Fibroblast of lung (primary cell): ENCODE data around the gene TRPV4. TPM values are rescaled to one million over a fixed set of nuclear protein-coding genes. Genes with fewer than 3 reads are reported as not detected.

Source experiments
- DNase-seq, 2 donors: peaks; one replicate each; pipeline versions ENCODE4 v3.0.0 to v3.0.0-alpha.2; 2010; ENCODE audit warnings: low read depth in 2 of 2
- H2AFZ ChIP-seq: 2 replicates; pipeline ENCODE4 v1.5.1; 2012; ENCODE audit warnings: low read length, control low read depth, inconsistent platforms
- H3K27ac ChIP-seq: 2 replicates; pipeline ENCODE4 v1.5.1; 2011; ENCODE audit warnings: low read length, control low read depth; ENCODE audit not compliant: insufficient read depth
- H3K27me3 ChIP-seq: 2 replicates; pipeline ENCODE4 v1.5.1; 2011; ENCODE audit warnings: mild to moderate bottlenecking, low read length; ENCODE audit not compliant: control insufficient read depth, insufficient read depth
- H3K36me3 ChIP-seq: 2 replicates; pipeline ENCODE4 v1.5.1; 2011; ENCODE audit warnings: low read length; ENCODE audit not compliant: control insufficient read depth, insufficient read depth
- H3K4me1 ChIP-seq: 2 replicates; pipeline ENCODE4 v1.5.1; 2011; ENCODE audit warnings: low read length; ENCODE audit not compliant: control insufficient read depth, insufficient read depth; ENCODE audit errors: extremely low read depth
- H3K4me2 ChIP-seq: 2 replicates; pipeline ENCODE4 v1.5.1; 2011; ENCODE audit warnings: low read length, control low read depth; ENCODE audit not compliant: insufficient read depth; ENCODE audit errors: extremely low read depth
- H3K4me3 ChIP-seq, 4 experiments: fragments of 200-600 bp in 1 of 4; sonication (generic) in 1 of 4; replicated peaks in 1 of 4; 2 replicates each; pipeline ENCODE4 v1.5.1; 2011 to 2016; ENCODE audit warnings: low read length in 4 of 4, low read depth in 3 of 4, mild to moderate bottlenecking in 3 of 4, control low read depth in 2 of 4, inconsistent platforms in 1 of 4, mixed read lengths in 1 of 4; ENCODE audit not compliant: insufficient read depth in 1 of 4; ENCODE audit errors: control extremely low read depth in 1 of 4
- H3K79me2 ChIP-seq: 2 replicates; pipeline ENCODE4 v1.5.1; 2012; ENCODE audit warnings: mild to moderate bottlenecking, low read length, inconsistent platforms; ENCODE audit not compliant: control insufficient read depth, insufficient read depth
- H3K9ac ChIP-seq: 2 replicates; pipeline ENCODE4 v1.5.1; 2011; ENCODE audit warnings: mild to moderate bottlenecking, low read length, control low read depth; ENCODE audit not compliant: insufficient read depth
- H3K9me3 ChIP-seq: 2 replicates; pipeline ENCODE4 v1.5.1; 2012; ENCODE audit warnings: low read depth, low read length; ENCODE audit not compliant: control insufficient read depth, insufficient read depth
- H4K20me1 ChIP-seq: 2 replicates; pipeline ENCODE4 v1.5.1; 2011; ENCODE audit warnings: low read length; ENCODE audit not compliant: control insufficient read depth, insufficient read depth; ENCODE audit errors: extremely low read depth
- CTCF ChIP-seq, 2 donors: IDR thresholded peaks in 1 of 2; conservative IDR thresholded peaks in 1 of 2; 1 replicate in 1 of 2; 2 replicates in 1 of 2; pipeline ENCODE4 v1.5.1; 2011 to 2012; ENCODE audit warnings: low read length in 2 of 2, control low read depth in 1 of 2, inconsistent platforms in 1 of 2, low read depth in 1 of 2, mild to moderate bottlenecking in 1 of 2
- EZH2 ChIP-seq: IDR thresholded peaks from 2 replicates; pipeline ENCODE4 v1.5.1; 2012; ENCODE audit warnings: low read length, control low read depth, mild to moderate bottlenecking; ENCODE audit errors: missing control alignments
- polyA plus RNA-seq, 2 donors: library from polyadenylated mRNA; depleted of rRNA in 1 of 2; stranded (reverse) in 1 of 2; unstranded in 1 of 2; fragments of >200 nt; gene quantifications; 2 replicates each; pipeline ENCODE4 v1.2.1, GENCODE V29; 2011 to 2012; ENCODE audit warnings: missing spikeins in 1 of 2
- total RNA-seq: library from RNA; depleted of rRNA; stranded (reverse); fragments of >200 nt; gene quantifications from 2 replicates; pipeline ENCODE4 v1.2.1, GENCODE V29; 2014

The TRPV4 gene
- total and polyA plus RNA-seq, 2 donors (not counting 1 experiment from before 2014, with no cell fraction given) = 0.66 to 0.83 TPM

GRCh38 chr12:109744986-109745942 lies 87.9 kb downstream of the TRPV4 start:
- no peak overlapping the region for H3K9ac ChIP-seq
- no peaks in the 10 kb centered on the region for H3K79me2 ChIP-seq
- H3K36me3 ChIP-seq = no peaks in the 10 kb centered on the region
- H3K27ac ChIP-seq = no peak overlapping the region
- no peaks in the 10 kb centered on the region for H4K20me1 ChIP-seq
- H3K4me3 ChIP-seq = no peak overlapping the region
- TF ChIP-seq EZH2 (no peak), CTCF (conservative IDR thresholded peaks at IDR 0.05 in 1 of 2, IDR thresholded peaks at IDR 0.05 in 1 of 2; ENCODE audit: low read depth in 1 of 2, low read length in 2 of 2) (no peak)
- no peak overlapping the region for H2AFZ ChIP-seq
- peak in 1 of 2 donors; percentile 15 for DNase-seq
- no peaks in the 10 kb centered on the region for H3K9me3 ChIP-seq
- no peak overlapping the region for H3K4me2 ChIP-seq
- H3K4me1 ChIP-seq = no peaks in the 10 kb centered on the region
- no peaks in the 10 kb centered on the region for H3K27me3 ChIP-seq

GRCh38 chr12:109744026-109744425 lies 89.2 kb downstream of the TRPV4 start:
- H3K27ac ChIP-seq = no peak overlapping the region
- no peaks in the 10 kb centered on the region for H3K4me1 ChIP-seq
- no peak for DNase-seq
- no peak overlapping the region for H2AFZ ChIP-seq
- no peaks in the 10 kb centered on the region for H3K9me3 ChIP-seq
- TF ChIP-seq EZH2 (no peak), CTCF (conservative IDR thresholded peaks at IDR 0.05 in 1 of 2, IDR thresholded peaks at IDR 0.05 in 1 of 2; ENCODE audit: low read depth in 1 of 2, low read length in 2 of 2) (no peak)
- H3K36me3 ChIP-seq = no peaks in the 10 kb centered on the region
- no peak overlapping the region for H3K4me2 ChIP-seq
- H3K27me3 ChIP-seq = no peaks in the 10 kb centered on the region
- H3K79me2 ChIP-seq = no peaks in the 10 kb centered on the region
- H4K20me1 ChIP-seq = no peaks in the 10 kb centered on the region
- H3K9ac ChIP-seq = no peak overlapping the region
- H3K4me3 ChIP-seq = no peak overlapping the region

- no peak for DNase-seq
- Histone ChIP-seq H2AFZ (no peak overlapping the region), H4K20me1 (no peaks in the 10 kb centered on the region), H3K27me3 (no peaks in the 10 kb centered on the region), H3K4me2 (no peak overlapping the region), H3K4me1 (no peaks in the 10 kb centered on the region), H3K27ac (no peak overlapping the region), H3K79me2 (no peaks in the 10 kb centered on the region), H3K36me3 (no peaks in the 10 kb centered on the region), H3K9me3 (no peaks in the 10 kb centered on the region), H3K4me3 (no peak overlapping the region), H3K9ac (no peak overlapping the region)
- no peak for TF ChIP-seq CTCF (conservative IDR thresholded peaks at IDR 0.05 in 1 of 2, IDR thresholded peaks at IDR 0.05 in 1 of 2; ENCODE audit: low read depth in 1 of 2, low read length in 2 of 2)
- no peak for TF ChIP-seq EZH2
Measured at GRCh38 chr12:109743076-109743910, 89.9 kb downstream of the TRPV4 start.
